ENCODE results near the gene UST.

UST gene

DNA sequence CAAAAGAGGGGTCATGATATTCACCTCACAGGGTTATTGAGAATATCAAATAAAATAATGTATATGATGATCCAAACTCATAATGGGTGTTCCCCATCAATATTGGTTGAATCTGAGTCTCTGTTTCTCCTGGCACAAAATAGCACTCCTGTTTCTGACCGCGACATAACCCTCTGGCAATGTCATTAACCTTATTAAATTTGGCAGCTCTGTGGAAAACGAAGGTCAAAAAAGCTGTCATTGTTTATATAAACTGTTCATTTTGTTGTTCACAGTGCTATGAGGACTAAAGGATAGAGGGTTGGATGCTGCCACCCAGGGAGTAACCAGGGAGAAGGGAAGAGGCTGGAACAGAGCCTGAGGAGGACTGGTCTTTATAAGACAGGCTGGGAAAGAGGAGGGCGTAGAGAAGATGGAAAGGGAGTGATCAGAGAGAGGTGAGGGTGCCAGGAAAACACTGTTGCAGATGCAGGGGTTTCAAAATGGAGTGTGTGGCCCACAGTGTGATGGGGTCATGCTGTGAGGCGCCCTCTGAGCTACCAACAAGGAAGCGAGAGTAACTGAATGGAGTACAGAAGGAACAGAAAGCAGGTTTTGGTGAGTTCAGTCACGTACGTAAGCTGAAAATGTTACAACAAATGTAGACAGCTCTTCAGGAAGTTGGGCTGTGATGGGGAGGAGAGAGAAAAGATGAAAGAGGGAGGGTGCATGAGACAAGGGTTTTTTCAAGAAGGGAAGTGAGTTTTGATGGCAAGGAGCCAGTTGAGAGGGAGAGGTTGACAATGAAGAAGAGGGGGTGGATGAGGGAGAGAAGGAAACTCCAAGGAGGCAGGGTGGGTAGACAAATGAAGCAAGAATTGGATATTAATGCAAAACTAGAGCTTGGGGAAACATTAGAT, 319.1 kb downstream of the UST start:
- Histone ChIP-seq H3K9me3 (ENCODE audit: insufficient read depth, low read length) (no peaks in the 10 kb centered on the region), H3K9ac (ENCODE audit: insufficient read length, low read depth) (no peak overlapping the region), H3K4me3 (ENCODE audit: insufficient read length, low read depth) (no peak overlapping the region), H3K27me3 (ENCODE audit: insufficient read depth, insufficient read length) (no peaks in the 10 kb centered on the region), H3K4me1 (ENCODE audit: insufficient read depth, insufficient read length) (no peaks in the 10 kb centered on the region), H3K36me3 (ENCODE audit: insufficient read depth, insufficient read length, low read length) (no peaks in the 10 kb centered on the region)
- TF ChIP-seq YY1 (IDR thresholded peaks at IDR 0.05; ENCODE audit: insufficient read depth, insufficient read length) (no peak), ZNF274 (IDR thresholded peaks at IDR 0.05; ENCODE audit: low read depth, low read length) (no peak), SUZ12 (IDR thresholded peaks at IDR 0.05; ENCODE audit: extremely low read depth, insufficient read depth, insufficient read length) (no peak)
- no peak for DNase-seq (ENCODE audit: low read depth, low spot score)

DNA sequence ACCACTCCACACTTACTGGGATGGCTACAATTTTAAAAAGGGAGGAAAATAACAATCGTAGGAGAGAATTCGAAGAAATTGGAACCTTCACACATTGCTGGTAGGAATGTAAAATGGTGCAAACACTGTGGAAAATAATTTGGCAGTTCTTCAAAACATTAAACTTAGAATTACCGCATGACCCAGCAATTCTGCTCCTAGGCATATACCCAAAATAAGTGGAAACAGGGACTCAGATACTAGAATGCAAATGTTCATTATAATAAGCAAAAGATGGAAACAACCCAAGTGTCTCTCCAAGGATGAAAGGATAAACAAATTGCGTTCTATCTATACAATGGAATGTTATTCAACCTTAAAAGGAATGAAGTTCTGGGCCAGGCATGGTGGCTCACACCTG, 325.2 kb downstream of the UST start:
- no peak for DNase-seq (ENCODE audit: low read depth, low spot score)
- H3K4me1 ChIP-seq (ENCODE audit: insufficient read depth, insufficient read length), result no peaks in the 10 kb centered on the region
- H3K4me3 ChIP-seq (ENCODE audit: insufficient read length, low read depth), result no peak overlapping the region
- no peaks in the 10 kb centered on the region for H3K9me3 ChIP-seq (ENCODE audit: insufficient read depth, low read length)
- no peak overlapping the region for H3K9ac ChIP-seq (ENCODE audit: insufficient read length, low read depth)
- TF ChIP-seq YY1 (IDR thresholded peaks at IDR 0.05; ENCODE audit: insufficient read depth, insufficient read length) (no peak), ZNF274 (IDR thresholded peaks at IDR 0.05; ENCODE audit: low read depth, low read length) (no peak), SUZ12 (IDR thresholded peaks at IDR 0.05; ENCODE audit: extremely low read depth, insufficient read depth, insufficient read length) (no peak)
- H3K36me3 ChIP-seq (ENCODE audit: insufficient read depth, insufficient read length, low read length), result no peaks in the 10 kb centered on the region
- H3K27me3 ChIP-seq (ENCODE audit: insufficient read depth, insufficient read length), result no peaks in the 10 kb centered on the region

DNA sequence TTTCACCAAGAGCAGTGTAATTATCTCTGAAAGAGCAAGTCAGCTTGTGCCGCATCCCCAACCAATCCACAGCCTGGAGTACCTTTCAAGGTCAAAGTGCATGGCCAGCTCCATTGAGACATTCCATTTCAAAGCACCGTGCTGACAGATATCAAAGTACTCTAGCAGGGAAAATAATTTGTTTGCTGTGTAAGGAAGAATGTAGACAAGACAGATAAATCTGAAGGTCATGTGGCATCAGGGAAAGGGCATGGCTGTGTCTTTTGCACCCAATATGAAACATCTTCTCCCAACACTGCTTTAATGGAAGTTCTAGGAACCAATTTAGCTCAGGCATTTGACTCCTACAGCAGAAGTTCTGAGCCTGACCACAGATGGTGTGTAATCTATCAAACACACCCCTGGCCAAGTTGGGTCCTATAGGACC, 328.0 kb downstream of the UST start:
- TF ChIP-seq SUZ12 (IDR thresholded peaks at IDR 0.05; ENCODE audit: extremely low read depth, insufficient read depth, insufficient read length) (no peak), YY1 (IDR thresholded peaks at IDR 0.05; ENCODE audit: insufficient read depth, insufficient read length) (no peak), ZNF274 (IDR thresholded peaks at IDR 0.05; ENCODE audit: low read depth, low read length) (no peak)
- DNase-seq (ENCODE audit: low read depth, low spot score), result no peak
- no peaks in the 10 kb centered on the region for H3K27me3 ChIP-seq (ENCODE audit: insufficient read depth, insufficient read length)
- H3K9me3 ChIP-seq (ENCODE audit: insufficient read depth, low read length), result no peaks in the 10 kb centered on the region
- H3K4me1 ChIP-seq (ENCODE audit: insufficient read depth, insufficient read length), result no peaks in the 10 kb centered on the region
- no peak overlapping the region for H3K9ac ChIP-seq (ENCODE audit: insufficient read length, low read depth)
- no peak overlapping the region for H3K4me3 ChIP-seq (ENCODE audit: insufficient read length, low read depth)
- H3K36me3 ChIP-seq (ENCODE audit: insufficient read depth, insufficient read length, low read length), result peaks cover 3% of the 10 kb centered on the region

DNA sequence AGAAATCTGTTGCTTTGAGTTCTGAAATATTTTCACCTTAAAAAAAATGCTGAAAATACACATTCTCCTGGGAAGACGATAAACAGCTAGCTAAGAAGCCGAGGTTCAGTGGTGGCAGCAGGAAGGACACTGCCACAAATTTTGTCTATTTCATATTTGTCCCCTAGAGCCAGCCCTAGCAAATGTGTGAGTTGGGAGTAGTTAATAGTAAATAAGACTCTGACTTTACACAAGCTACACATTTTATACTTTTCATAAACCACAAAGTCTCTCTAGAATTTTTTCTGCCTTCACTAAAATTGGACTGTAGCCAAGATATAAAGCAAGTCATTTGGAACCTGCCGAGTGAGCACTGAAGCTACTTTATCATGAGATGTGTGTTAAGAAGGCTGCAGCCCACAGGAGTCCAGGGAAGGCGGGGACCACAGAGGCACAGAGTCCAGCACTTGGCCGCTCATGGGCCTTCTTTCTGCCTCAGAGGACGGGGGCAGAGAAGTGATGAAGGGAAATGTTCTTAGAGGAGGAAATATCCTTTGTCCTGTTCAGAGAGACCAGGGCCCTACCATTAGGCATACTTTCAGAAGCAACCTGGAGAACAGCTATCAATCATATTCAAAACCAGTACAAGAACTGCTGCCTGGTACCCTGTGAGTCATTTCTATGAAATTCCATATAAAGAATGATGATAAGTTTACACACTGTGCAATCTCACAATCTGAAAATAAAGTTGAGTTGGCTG, 329.0 kb downstream of the UST start:
- TF ChIP-seq SUZ12 (IDR thresholded peaks at IDR 0.05; ENCODE audit: extremely low read depth, insufficient read depth, insufficient read length), result no peak
- TF ChIP-seq ZNF274 (IDR thresholded peaks at IDR 0.05; ENCODE audit: low read depth, low read length), result no peak
- no peak for DNase-seq (ENCODE audit: low read depth, low spot score)
- Histone ChIP-seq H3K36me3 (ENCODE audit: insufficient read depth, insufficient read length, low read length) (peaks cover 3% of the 10 kb centered on the region), H3K27me3 (ENCODE audit: insufficient read depth, insufficient read length) (no peaks in the 10 kb centered on the region), H3K9me3 (ENCODE audit: insufficient read depth, low read length) (no peaks in the 10 kb centered on the region), H3K9ac (ENCODE audit: insufficient read length, low read depth) (no peak overlapping the region), H3K4me1 (ENCODE audit: insufficient read depth, insufficient read length) (no peaks in the 10 kb centered on the region), H3K4me3 (ENCODE audit: insufficient read length, low read depth) (no peak overlapping the region)

DNA sequence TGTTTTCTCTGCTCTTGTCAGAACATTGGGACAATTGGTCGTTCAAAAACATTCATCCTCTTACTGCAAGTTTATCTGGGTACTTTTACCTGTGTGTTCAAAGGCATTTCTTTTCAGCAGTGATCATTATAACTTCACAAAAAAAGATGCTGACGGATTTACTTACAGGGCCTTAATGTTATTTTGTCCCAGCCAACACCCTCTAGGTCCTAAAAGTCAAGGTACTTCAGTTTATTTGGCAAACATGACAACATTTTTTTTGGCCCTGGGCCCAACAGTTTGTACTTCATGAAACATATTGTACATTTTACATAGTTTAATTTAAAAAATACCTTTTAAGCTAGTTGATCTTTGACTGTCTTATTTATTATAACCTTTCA, 329.5 kb downstream of the UST start:
- no peak overlapping the region for H3K9ac ChIP-seq (ENCODE audit: insufficient read length, low read depth)
- no peak for TF ChIP-seq YY1 (IDR thresholded peaks at IDR 0.05; ENCODE audit: insufficient read depth, insufficient read length)
- no peak for TF ChIP-seq ZNF274 (IDR thresholded peaks at IDR 0.05; ENCODE audit: low read depth, low read length)
- H3K4me3 ChIP-seq (ENCODE audit: insufficient read length, low read depth), result no peak overlapping the region
- no peaks in the 10 kb centered on the region for H3K4me1 ChIP-seq (ENCODE audit: insufficient read depth, insufficient read length)
- DNase-seq (ENCODE audit: low read depth, low spot score), result no peak
- no peaks in the 10 kb centered on the region for H3K9me3 ChIP-seq (ENCODE audit: insufficient read depth, low read length)
- peaks cover 3% of the 10 kb centered on the region for H3K36me3 ChIP-seq (ENCODE audit: insufficient read depth, insufficient read length, low read length)
- no peaks in the 10 kb centered on the region for H3K27me3 ChIP-seq (ENCODE audit: insufficient read depth, insufficient read length)

DNA sequence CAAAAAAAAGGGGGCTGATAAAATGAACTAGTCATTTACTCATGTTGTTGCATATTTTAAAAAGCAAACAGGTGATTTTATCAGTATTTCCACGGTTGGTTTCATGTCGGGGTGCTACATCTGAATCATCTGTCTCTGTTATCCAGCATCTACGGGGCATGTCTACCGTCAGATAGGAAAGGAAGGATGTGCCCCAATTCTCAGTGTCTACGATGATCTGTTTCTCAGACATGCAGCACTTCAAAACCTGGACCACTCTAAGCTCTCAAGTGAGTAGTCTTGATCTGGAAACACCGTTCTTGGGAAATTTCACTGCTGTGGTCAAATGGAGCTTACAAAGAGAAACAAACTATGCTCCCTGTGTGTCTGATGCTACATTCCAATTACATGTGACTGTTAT, 330.4 kb downstream of the UST start:
- Histone ChIP-seq H3K9ac (ENCODE audit: insufficient read length, low read depth) (no peak overlapping the region), H3K9me3 (ENCODE audit: insufficient read depth, low read length) (no peaks in the 10 kb centered on the region), H3K4me1 (ENCODE audit: insufficient read depth, insufficient read length) (no peaks in the 10 kb centered on the region), H3K36me3 (ENCODE audit: insufficient read depth, insufficient read length, low read length) (peaks cover 3% of the 10 kb centered on the region), H3K4me3 (ENCODE audit: insufficient read length, low read depth) (no peak overlapping the region), H3K27me3 (ENCODE audit: insufficient read depth, insufficient read length) (no peaks in the 10 kb centered on the region)
- TF ChIP-seq ZNF274 (IDR thresholded peaks at IDR 0.05; ENCODE audit: low read depth, low read length) (no peak), YY1 (IDR thresholded peaks at IDR 0.05; ENCODE audit: insufficient read depth, insufficient read length) (no peak), SUZ12 (IDR thresholded peaks at IDR 0.05; ENCODE audit: extremely low read depth, insufficient read depth, insufficient read length) (no peak)
- no peak for DNase-seq (ENCODE audit: low read depth, low spot score)

DNA sequence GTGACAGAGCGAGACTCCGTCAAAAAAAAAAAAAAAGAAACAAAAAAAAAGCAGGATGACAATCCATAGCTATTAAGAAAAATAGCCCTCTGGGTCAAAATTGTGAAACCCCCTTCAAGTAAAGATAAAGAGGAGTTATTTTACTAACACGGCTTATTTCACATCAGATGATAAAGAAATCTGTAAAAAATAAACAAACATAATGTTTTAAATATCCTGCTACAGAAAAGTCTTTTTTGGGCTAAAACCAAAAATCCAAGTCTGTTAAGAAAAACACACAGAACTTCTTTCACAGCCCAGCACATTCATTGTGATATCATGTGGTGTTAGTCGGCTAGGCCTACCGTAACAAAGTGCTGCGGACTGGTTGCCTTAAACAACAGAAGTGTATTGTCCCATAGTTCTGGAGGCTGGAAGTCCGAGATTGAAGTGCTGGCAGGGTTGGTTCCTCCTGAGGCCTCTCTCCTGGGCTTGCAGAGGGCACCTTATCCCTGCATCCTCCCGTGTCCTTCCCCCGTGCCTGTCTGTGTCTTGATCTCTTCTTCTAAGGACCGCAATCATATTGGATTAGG, 331.5 kb downstream of the UST start:
- no peaks in the 10 kb centered on the region for H3K4me1 ChIP-seq (ENCODE audit: insufficient read depth, insufficient read length)
- TF ChIP-seq YY1 (IDR thresholded peaks at IDR 0.05; ENCODE audit: insufficient read depth, insufficient read length), result no peak
- no peak for TF ChIP-seq ZNF274 (IDR thresholded peaks at IDR 0.05; ENCODE audit: low read depth, low read length)
- no peak for TF ChIP-seq SUZ12 (IDR thresholded peaks at IDR 0.05; ENCODE audit: extremely low read depth, insufficient read depth, insufficient read length)

More for the DNA sequence above, 331.5 kb downstream of the UST start:
- no peak for DNase-seq (ENCODE audit: low read depth, low spot score)
- Histone ChIP-seq H3K27me3 (ENCODE audit: insufficient read depth, insufficient read length) (no peaks in the 10 kb centered on the region), H3K36me3 (ENCODE audit: insufficient read depth, insufficient read length, low read length) (peaks cover 3% of the 10 kb centered on the region), H3K4me3 (ENCODE audit: insufficient read length, low read depth) (no peak overlapping the region), H3K9ac (ENCODE audit: insufficient read length, low read depth) (no peak overlapping the region), H3K9me3 (ENCODE audit: insufficient read depth, low read length) (no peaks in the 10 kb centered on the region)

Measured in NT2/D1 (cell line).